ENCODE measurements around the gene MAP3K21.

The MAP3K21 gene

DNA sequence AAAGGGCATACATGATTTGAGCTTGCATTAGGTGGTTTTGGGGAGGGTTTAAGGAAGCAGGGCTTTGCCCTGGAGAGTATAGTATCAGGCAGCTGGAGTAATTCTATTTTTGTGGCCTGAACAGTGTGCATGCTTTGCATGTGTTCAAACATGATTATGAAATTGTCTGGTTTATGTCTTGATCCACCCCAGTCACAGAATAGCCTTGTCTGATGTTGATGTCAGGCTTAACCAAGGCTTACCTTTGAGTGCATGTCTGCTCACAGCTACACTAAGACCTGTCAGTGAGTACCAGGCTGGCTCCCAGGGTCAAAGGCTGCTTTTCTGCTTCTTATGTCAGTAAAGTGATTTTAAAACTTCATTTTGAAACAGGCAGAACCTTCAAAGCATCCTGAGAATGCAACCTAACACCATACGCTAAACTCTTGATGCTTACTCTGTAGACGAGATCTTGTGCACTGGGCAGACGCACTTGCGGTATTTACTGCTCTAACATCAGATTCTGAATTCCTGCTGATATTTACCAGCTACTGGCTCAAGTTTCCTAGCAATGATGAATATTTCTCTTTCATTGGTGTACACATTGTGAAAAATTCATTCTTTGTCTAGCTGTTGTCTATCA lies 78.9 kb downstream of the MAP3K21 start:
- no peak overlapping the region for H4K8ac ChIP-seq (ENCODE audit: low read length)
- H3K27me3 ChIP-seq (ENCODE audit: control insufficient read depth in 1 of 2, insufficient read depth in 1 of 2, low read length in 2 of 2), result no peaks in the 10 kb centered on the region
- H3K4me3 ChIP-seq (ENCODE audit: insufficient read depth in 1 of 2, low read depth in 1 of 2, low read length in 2 of 2), result no peak overlapping the region
- H3K4me1 ChIP-seq (ENCODE audit: control insufficient read depth, insufficient read depth, low read depth, low read length), result no peaks in the 10 kb centered on the region
- no peak overlapping the region for H3K4me2 ChIP-seq (ENCODE audit: low read length, poor library complexity, severe bottlenecking)
- no peak overlapping the region for H2BK15ac ChIP-seq (ENCODE audit: low read depth, poor library complexity, severe bottlenecking)
- no peak overlapping the region for H3K27ac ChIP-seq (ENCODE audit: low read length, poor library complexity, severe bottlenecking)
- no peaks in the 10 kb centered on the region for H3K79me1 ChIP-seq (replicated peaks; ENCODE audit: low read length, poor library complexity, severe bottlenecking)
- H3K14ac ChIP-seq (ENCODE audit: low read length in 2 of 2), result no peak overlapping the region
- no peak overlapping the region for H3K18ac ChIP-seq (ENCODE audit: low read depth in 1 of 2, low read length in 2 of 2)
- no peak overlapping the region for H2BK120ac ChIP-seq (ENCODE audit: low read depth, low read length)
- no peak overlapping the region for H4K91ac ChIP-seq (ENCODE audit: low read length)
- H2AFZ ChIP-seq (ENCODE audit: low read depth, low read length), result no peak overlapping the region
- H3K9ac ChIP-seq (ENCODE audit: low read length), result no peak overlapping the region
- no peak overlapping the region for H2BK5ac ChIP-seq (ENCODE audit: low read depth, low read length, poor library complexity, severe bottlenecking)
- DNase-seq, result no peak
- no peaks in the 10 kb centered on the region for H3K9me3 ChIP-seq (ENCODE audit: control insufficient read depth, low read length)
- H3K23ac ChIP-seq (ENCODE audit: low read length in 2 of 2), result no peak overlapping the region
- no peak overlapping the region for H2BK12ac ChIP-seq (ENCODE audit: low read length in 2 of 2)
- no peak overlapping the region for H2AK5ac ChIP-seq (ENCODE audit: low read length, severe bottlenecking)
- H3K36me3 ChIP-seq (ENCODE audit: control insufficient read depth in 1 of 2, insufficient read depth in 2 of 2, low read depth in 1 of 2, low read length in 2 of 2), result no peaks in the 10 kb centered on the region
- 96% methylated on average over 4 of the region's 4 CpGs for WGBS
- no peak overlapping the region for H3K4ac ChIP-seq (ENCODE audit: low read depth in 1 of 2, low read length in 2 of 2)

DNA sequence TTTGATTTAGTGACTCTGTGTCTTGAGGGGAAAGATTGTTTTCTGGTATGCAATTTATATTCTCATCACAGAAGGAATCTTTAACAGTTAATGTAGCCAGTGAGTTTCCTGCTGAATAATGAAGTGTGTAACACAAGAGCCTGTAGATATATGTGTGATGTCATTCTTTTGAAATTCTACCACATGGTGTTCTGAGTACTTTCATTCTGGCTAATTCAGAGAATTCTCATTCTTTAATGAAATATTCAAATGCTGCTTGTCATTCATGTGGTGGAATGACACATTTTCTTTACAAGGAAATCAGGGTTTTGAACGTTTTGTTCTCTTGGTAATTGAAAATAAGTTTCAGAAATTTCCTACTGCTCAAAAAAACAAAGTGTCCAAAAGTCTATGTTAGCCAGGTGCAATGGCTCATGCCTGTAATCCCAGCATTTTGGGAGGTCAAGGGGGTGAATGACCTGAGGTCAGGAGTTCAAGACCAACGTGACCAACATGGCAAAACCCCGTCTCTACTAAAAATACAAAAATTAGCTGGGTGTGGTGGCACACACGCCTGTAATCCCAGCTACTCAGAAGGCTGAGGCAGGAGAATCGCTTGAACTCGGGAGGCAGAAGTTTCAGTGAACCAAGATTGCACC lies 79.6 kb downstream of the MAP3K21 start:
- Histone ChIP-seq H4K8ac (ENCODE audit: low read length) (no peak overlapping the region), H3K23ac (ENCODE audit: low read length in 2 of 2) (no peak overlapping the region), H2BK15ac (ENCODE audit: low read depth, poor library complexity, severe bottlenecking) (no peak overlapping the region), H2AK5ac (ENCODE audit: low read length, severe bottlenecking) (no peak overlapping the region), H3K9me3 (ENCODE audit: control insufficient read depth, low read length) (no peaks in the 10 kb centered on the region), H3K4me3 (ENCODE audit: insufficient read depth in 1 of 2, low read depth in 1 of 2, low read length in 2 of 2) (no peak overlapping the region), H3K4me2 (ENCODE audit: low read length, poor library complexity, severe bottlenecking) (no peak overlapping the region), H3K18ac (ENCODE audit: low read depth in 1 of 2, low read length in 2 of 2) (no peak overlapping the region), H3K4me1 (ENCODE audit: control insufficient read depth, insufficient read depth, low read depth, low read length) (no peaks in the 10 kb centered on the region), H3K9ac (ENCODE audit: low read length) (no peak overlapping the region), H3K4ac (ENCODE audit: low read depth in 1 of 2, low read length in 2 of 2) (no peak overlapping the region), H2BK120ac (ENCODE audit: low read depth, low read length) (no peak overlapping the region), H3K27me3 (ENCODE audit: control insufficient read depth in 1 of 2, insufficient read depth in 1 of 2, low read length in 2 of 2) (no peaks in the 10 kb centered on the region), H3K27ac (ENCODE audit: low read length, poor library complexity, severe bottlenecking) (no peak overlapping the region), H4K91ac (ENCODE audit: low read length) (no peak overlapping the region), H3K36me3 (ENCODE audit: control insufficient read depth in 1 of 2, insufficient read depth in 2 of 2, low read depth in 1 of 2, low read length in 2 of 2) (no peaks in the 10 kb centered on the region), H3K79me1 (replicated peaks; ENCODE audit: low read length, poor library complexity, severe bottlenecking) (no peaks in the 10 kb centered on the region), H2BK12ac (ENCODE audit: low read length in 2 of 2) (no peak overlapping the region), H3K14ac (ENCODE audit: low read length in 2 of 2) (no peak overlapping the region), H2BK5ac (ENCODE audit: low read depth, low read length, poor library complexity, severe bottlenecking) (no peak overlapping the region), H2AFZ (ENCODE audit: low read depth, low read length) (no peak overlapping the region)
- WGBS, result 66% methylated on average over 5 of the region's 6 CpGs
- no peak for DNase-seq

DNA sequence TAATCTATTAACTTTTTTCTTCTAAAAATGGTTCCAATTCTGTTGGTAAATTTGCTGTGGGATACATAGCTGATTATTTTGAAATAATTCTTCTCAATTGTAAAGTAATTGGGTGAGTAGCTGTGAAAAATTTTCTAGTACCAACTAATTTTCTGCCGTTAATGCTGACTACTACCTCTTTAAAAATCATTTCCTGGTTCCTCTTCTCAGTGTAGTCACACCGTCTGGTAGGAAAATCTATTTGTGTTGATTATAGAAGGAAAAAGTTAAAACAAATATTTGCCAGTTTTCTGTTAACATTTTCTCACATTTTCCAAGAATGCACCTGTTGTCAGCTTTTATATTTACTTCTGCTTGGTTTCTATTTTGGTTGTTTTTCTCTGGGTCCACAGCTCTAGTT lies 82.0 kb downstream of the MAP3K21 start:
- no peaks in the 10 kb centered on the region for H3K79me1 ChIP-seq (replicated peaks; ENCODE audit: low read length, poor library complexity, severe bottlenecking)
- H3K4me2 ChIP-seq (ENCODE audit: low read length, poor library complexity, severe bottlenecking), result no peak overlapping the region
- no peaks in the 10 kb centered on the region for H3K9me3 ChIP-seq (ENCODE audit: control insufficient read depth, low read length)
- no peak overlapping the region for H3K18ac ChIP-seq (ENCODE audit: low read depth in 1 of 2, low read length in 2 of 2)
- H2BK5ac ChIP-seq (ENCODE audit: low read depth, low read length, poor library complexity, severe bottlenecking), result no peak overlapping the region
- no peak overlapping the region for H3K14ac ChIP-seq (ENCODE audit: low read length in 2 of 2)
- no peak overlapping the region for H2AK5ac ChIP-seq (ENCODE audit: low read length, severe bottlenecking)
- H2BK12ac ChIP-seq (ENCODE audit: low read length in 2 of 2), result no peak overlapping the region
- no peak overlapping the region for H3K4me3 ChIP-seq (ENCODE audit: insufficient read depth in 1 of 2, low read depth in 1 of 2, low read length in 2 of 2)
- WGBS, result no CpG with 5 or more reads among the region's 2 CpGs
- H2BK120ac ChIP-seq (ENCODE audit: low read depth, low read length), result no peak overlapping the region
- no peaks in the 10 kb centered on the region for H3K27me3 ChIP-seq (ENCODE audit: control insufficient read depth in 1 of 2, insufficient read depth in 1 of 2, low read length in 2 of 2)
- H3K4ac ChIP-seq (ENCODE audit: low read depth in 1 of 2, low read length in 2 of 2), result no peak overlapping the region
- H2BK15ac ChIP-seq (ENCODE audit: low read depth, poor library complexity, severe bottlenecking), result no peak overlapping the region
- no peaks in the 10 kb centered on the region for H3K36me3 ChIP-seq (ENCODE audit: control insufficient read depth in 1 of 2, insufficient read depth in 2 of 2, low read depth in 1 of 2, low read length in 2 of 2)
- H3K9ac ChIP-seq (ENCODE audit: low read length), result no peak overlapping the region
- no peaks in the 10 kb centered on the region for H3K4me1 ChIP-seq (ENCODE audit: control insufficient read depth, insufficient read depth, low read depth, low read length)
- no peak for DNase-seq
- H4K8ac ChIP-seq (ENCODE audit: low read length), result no peak overlapping the region
- H3K27ac ChIP-seq (ENCODE audit: low read length, poor library complexity, severe bottlenecking), result no peak overlapping the region
- no peak overlapping the region for H4K91ac ChIP-seq (ENCODE audit: low read length)
- no peak overlapping the region for H3K23ac ChIP-seq (ENCODE audit: low read length in 2 of 2)
- H2AFZ ChIP-seq (ENCODE audit: low read depth, low read length), result no peak overlapping the region

DNA sequence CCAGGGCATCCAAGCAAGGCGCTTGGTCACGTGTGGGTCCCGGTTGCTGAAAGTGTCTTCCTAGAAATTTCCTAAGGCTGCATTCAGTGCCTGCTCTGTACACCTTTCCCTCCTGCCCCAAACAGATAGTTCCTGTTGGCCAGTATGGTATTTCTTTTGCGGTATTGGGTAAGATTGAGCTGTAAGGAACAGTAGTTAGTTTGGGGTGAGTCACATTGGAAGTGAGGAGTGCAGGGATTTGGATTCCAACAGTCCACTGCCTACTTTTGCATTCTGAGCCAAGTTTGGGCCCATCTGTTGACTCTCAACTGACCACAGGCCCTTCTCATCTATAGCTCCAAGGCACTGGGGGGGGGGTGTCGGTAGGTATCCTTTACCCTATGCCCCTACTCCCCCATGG lies 83.4 kb downstream of the MAP3K21 start:
- H4K91ac ChIP-seq (ENCODE audit: low read length), result no peak overlapping the region
- H3K4me1 ChIP-seq (ENCODE audit: control insufficient read depth, insufficient read depth, low read depth, low read length), result no peaks in the 10 kb centered on the region
- no peak overlapping the region for H2BK12ac ChIP-seq (ENCODE audit: low read length in 2 of 2)
- H3K14ac ChIP-seq (ENCODE audit: low read length in 2 of 2), result no peak overlapping the region
- H2AK5ac ChIP-seq (ENCODE audit: low read length, severe bottlenecking), result no peak overlapping the region
- no peak overlapping the region for H2BK120ac ChIP-seq (ENCODE audit: low read depth, low read length)
- no peak overlapping the region for H3K18ac ChIP-seq (ENCODE audit: low read depth in 1 of 2, low read length in 2 of 2)
- H2AFZ ChIP-seq (ENCODE audit: low read depth, low read length), result no peak overlapping the region
- no peak overlapping the region for H2BK5ac ChIP-seq (ENCODE audit: low read depth, low read length, poor library complexity, severe bottlenecking)
- 69% methylated on average over 5 of the region's 5 CpGs for WGBS
- no peak for DNase-seq
- H3K79me1 ChIP-seq (replicated peaks; ENCODE audit: low read length, poor library complexity, severe bottlenecking), result no peaks in the 10 kb centered on the region
- no peaks in the 10 kb centered on the region for H3K36me3 ChIP-seq (ENCODE audit: control insufficient read depth in 1 of 2, insufficient read depth in 2 of 2, low read depth in 1 of 2, low read length in 2 of 2)
- no peak overlapping the region for H3K27ac ChIP-seq (ENCODE audit: low read length, poor library complexity, severe bottlenecking)
- H3K27me3 ChIP-seq (ENCODE audit: control insufficient read depth in 1 of 2, insufficient read depth in 1 of 2, low read length in 2 of 2), result no peaks in the 10 kb centered on the region
- H3K4me3 ChIP-seq (ENCODE audit: insufficient read depth in 1 of 2, low read depth in 1 of 2, low read length in 2 of 2), result no peak overlapping the region
- no peak overlapping the region for H3K9ac ChIP-seq (ENCODE audit: low read length)
- no peak overlapping the region for H4K8ac ChIP-seq (ENCODE audit: low read length)
- H3K4ac ChIP-seq (ENCODE audit: low read depth in 1 of 2, low read length in 2 of 2), result no peak overlapping the region
- H2BK15ac ChIP-seq (ENCODE audit: low read depth, poor library complexity, severe bottlenecking), result no peak overlapping the region
- H3K9me3 ChIP-seq (ENCODE audit: control insufficient read depth, low read length), result no peaks in the 10 kb centered on the region
- no peak overlapping the region for H3K23ac ChIP-seq (ENCODE audit: low read length in 2 of 2)
- H3K4me2 ChIP-seq (ENCODE audit: low read length, poor library complexity, severe bottlenecking), result no peak overlapping the region
